MCF 10A (cell line): ENCODE results near the gene LIMK1. TPM values are rescaled to one million over a fixed set of nuclear protein-coding genes. Genes with fewer than 3 reads are reported as not detected.

Source experiments
- BruUV-seq: library from RNA; stranded (reverse); fragments of 400-500 nt; replicated peaks from 2 replicates; lab custom pipeline; 2021; lab: Mats Ljungman, UMichigan
- CTCF ChIA-PET: fragments of 300-600 bp; sonication (Branson Sonifier 250); formaldehyde crosslinking; extraction: SDS; loops from one replicate; lab custom pipeline; 2021; ENCODE audit warnings: antibody characterized with exemption, inconsistent platforms; lab: Yijun Ruan, JAX
- POLR2A ChIA-PET: fragments of 300-600, 350-650 bp; sonication (Branson Sonifier 250); formaldehyde crosslinking; extraction: SDS; loops from one replicate; lab custom pipeline; 2020; ENCODE audit warnings: antibody characterized with exemption, inconsistent platforms; lab: Yijun Ruan, JAX
- DNase-seq: peaks from one replicate; pipeline ENCODE4 v3.0.0-alpha.2; 2018; ENCODE audit not compliant: unreplicated experiment
- H3K27ac Mint-ChIP-seq: one replicate; pipeline ENCODE4 v1.8.0; 2022; ENCODE audit warnings: mild to moderate bottlenecking, low read depth, mixed read lengths; ENCODE audit not compliant: unreplicated experiment
- H3K27me3 Mint-ChIP-seq: one replicate; pipeline ENCODE4 v1.8.0; 2022; ENCODE audit warnings: mixed read lengths; ENCODE audit not compliant: insufficient read depth, unreplicated experiment
- H3K36me3 Mint-ChIP-seq: one replicate; pipeline ENCODE4 v1.8.0; 2022; ENCODE audit warnings: mild to moderate bottlenecking, moderate library complexity, mixed read lengths; ENCODE audit not compliant: insufficient read depth, unreplicated experiment
- H3K4me1 Mint-ChIP-seq: one replicate; pipeline ENCODE4 v1.8.0; 2022; ENCODE audit warnings: mixed read lengths; ENCODE audit not compliant: insufficient read depth, unreplicated experiment
- H3K4me3 Mint-ChIP-seq: one replicate; pipeline ENCODE4 v1.8.0; 2022; ENCODE audit warnings: mild to moderate bottlenecking, moderate library complexity, mixed read lengths; ENCODE audit not compliant: unreplicated experiment
- H3K9me3 Mint-ChIP-seq: one replicate; pipeline ENCODE4 v1.8.0; 2022; ENCODE audit warnings: mixed read lengths; ENCODE audit not compliant: unreplicated experiment
- intact Hi-C: fragments of 100-400 bp; cut with micrococcal nuclease; formaldehyde crosslinking; loops from 2 replicates; pipeline ENCODE4 v1.14.1; 2022
- total RNA-seq: library from RNA; stranded (reverse); gene quantifications from 2 replicates; pipeline ENCODE4 v1.2.3, GENCODE V29; 2022
- TF ChIP-seq, protein P1 (sequence below): fragments of 200-600 bp; IDR thresholded peaks from one replicate; pipeline ENCODE4 v1.8.0; 2022; ENCODE audit warnings: antibody characterized with exemption, mild to moderate bottlenecking; ENCODE audit not compliant: unreplicated experiment

Gene LIMK1
- total RNA-seq, 1 experiment from 2014 or later, result 21.4 TPM

DNA sequence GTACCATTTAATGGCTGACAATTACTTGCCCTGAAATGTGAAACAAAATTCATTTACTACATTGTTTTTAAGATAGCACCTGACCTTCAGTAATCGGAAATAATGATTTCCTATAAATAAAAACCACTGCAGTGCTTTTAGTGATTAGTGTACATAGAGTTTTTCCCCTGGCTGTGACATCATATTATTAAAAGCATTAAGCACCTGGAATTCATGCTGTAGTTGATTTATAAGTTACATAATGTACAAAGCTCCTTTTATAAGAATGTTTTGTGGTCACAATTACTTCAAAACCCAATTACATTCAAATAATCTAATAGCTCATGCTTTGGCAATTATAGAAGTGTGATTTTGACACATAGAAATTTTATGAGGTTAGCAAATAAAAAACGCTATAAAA is 46.3 kb downstream of the LIMK1 start:
- CTCF ChIA-PET, result no interaction called here
- no peaks in the 10 kb centered on the region for H3K4me1 Mint-ChIP-seq
- no peaks in the 10 kb centered on the region for H3K36me3 Mint-ChIP-seq

DNA sequence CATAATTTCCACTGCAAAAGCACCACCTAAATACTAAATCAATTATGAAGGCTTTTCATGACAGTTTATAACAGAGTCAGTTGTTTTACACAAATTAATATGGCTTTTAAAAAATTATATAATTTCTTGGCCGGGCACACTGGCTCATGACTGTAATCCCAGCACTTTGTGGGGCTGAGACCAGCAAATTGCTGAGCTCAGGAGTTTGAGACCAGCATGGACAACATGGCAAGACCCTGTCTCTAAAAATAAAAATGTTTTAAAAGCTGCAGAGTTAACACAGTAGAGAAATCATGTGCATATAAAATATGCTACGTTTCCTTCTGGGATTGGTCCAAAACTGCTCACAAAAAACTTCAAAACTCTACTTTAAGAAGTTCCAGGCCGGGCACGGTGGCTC is 46.9 kb downstream of the LIMK1 start:
- POLR2A ChIA-PET, result interaction anchor here (0.8 to 1.4 kb wide), 3 partner anchors 11 to 330 kb away, joined by 3 to 4 read pairs (median 3); no protein-coding TSS in a partner anchor
- no peaks in the 10 kb centered on the region for H3K4me1 Mint-ChIP-seq
- H3K4me3 Mint-ChIP-seq, result no peak overlapping the region
- H3K27me3 Mint-ChIP-seq, result no peaks in the 10 kb centered on the region
- no peaks in the 10 kb centered on the region for H3K9me3 Mint-ChIP-seq
- CTCF ChIA-PET, result no interaction called here
- no peak overlapping the region for H3K27ac Mint-ChIP-seq
- intact Hi-C loops, result no loop called here
- BruUV-seq, result no TSS peak
- H3K36me3 Mint-ChIP-seq, result no peaks in the 10 kb centered on the region
- TF ChIP-seq, protein P1, sequence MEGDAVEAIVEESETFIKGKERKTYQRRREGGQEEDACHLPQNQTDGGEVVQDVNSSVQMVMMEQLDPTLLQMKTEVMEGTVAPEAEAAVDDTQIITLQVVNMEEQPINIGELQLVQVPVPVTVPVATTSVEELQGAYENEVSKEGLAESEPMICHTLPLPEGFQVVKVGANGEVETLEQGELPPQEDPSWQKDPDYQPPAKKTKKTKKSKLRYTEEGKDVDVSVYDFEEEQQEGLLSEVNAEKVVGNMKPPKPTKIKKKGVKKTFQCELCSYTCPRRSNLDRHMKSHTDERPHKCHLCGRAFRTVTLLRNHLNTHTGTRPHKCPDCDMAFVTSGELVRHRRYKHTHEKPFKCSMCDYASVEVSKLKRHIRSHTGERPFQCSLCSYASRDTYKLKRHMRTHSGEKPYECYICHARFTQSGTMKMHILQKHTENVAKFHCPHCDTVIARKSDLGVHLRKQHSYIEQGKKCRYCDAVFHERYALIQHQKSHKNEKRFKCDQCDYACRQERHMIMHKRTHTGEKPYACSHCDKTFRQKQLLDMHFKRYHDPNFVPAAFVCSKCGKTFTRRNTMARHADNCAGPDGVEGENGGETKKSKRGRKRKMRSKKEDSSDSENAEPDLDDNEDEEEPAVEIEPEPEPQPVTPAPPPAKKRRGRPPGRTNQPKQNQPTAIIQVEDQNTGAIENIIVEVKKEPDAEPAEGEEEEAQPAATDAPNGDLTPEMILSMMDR, result no peak
- no peak for DNase-seq

More for the DNA sequence above, 46.3 kb downstream of the LIMK1 start:
- intact Hi-C loops, result no loop called here
- TF ChIP-seq, protein P1, result no peak
- POLR2A ChIA-PET, result interaction anchor here (0.8 to 1.4 kb wide), 2 partner anchors 11 to 12 kb away, joined by 3 read pairs; no protein-coding TSS in a partner anchor
- Mint-ChIP-seq H3K27ac (no peak overlapping the region), H3K4me3 (no peak overlapping the region), H3K9me3 (no peaks in the 10 kb centered on the region), H3K27me3 (no peaks in the 10 kb centered on the region)
- BruUV-seq, result no TSS peak
- DNase-seq, result no peak

DNA sequence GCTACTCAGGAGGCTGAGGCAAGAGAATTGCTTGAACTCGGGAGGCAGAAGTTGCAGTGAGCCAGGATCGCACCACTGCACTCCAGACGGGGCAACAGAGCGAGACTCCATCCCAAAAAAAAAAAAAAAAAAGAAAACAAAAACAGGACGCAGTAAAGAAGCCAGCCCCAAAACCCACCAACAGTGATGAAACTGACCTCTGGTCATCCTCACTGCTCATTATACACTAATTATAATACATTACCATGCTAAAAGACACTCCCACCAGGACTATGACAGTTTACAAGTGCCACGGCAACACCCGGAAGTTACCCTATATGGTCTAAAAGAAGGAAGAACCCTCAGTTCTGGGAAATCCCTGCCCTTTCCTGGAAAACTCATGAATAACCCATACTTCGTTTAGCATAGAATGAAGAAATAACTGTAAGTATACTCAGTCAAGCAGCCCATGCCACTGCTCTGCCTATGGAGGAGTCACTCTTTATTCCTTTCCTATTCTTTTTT is 50.6 kb downstream of the LIMK1 start:
- H3K9me3 Mint-ChIP-seq, result no peaks in the 10 kb centered on the region
- peak; percentile 34 for DNase-seq
- ChIA-PET POLR2A (no interaction called here), CTCF (no interaction called here)
- BruUV-seq, result no TSS peak
- no peaks in the 10 kb centered on the region for H3K27me3 Mint-ChIP-seq
- TF ChIP-seq, protein P1, result no peak
- H3K4me3 Mint-ChIP-seq, result no peak overlapping the region
- intact Hi-C loops, result no loop called here
- no peaks in the 10 kb centered on the region for H3K4me1 Mint-ChIP-seq
- no peak overlapping the region for H3K27ac Mint-ChIP-seq
- no peaks in the 10 kb centered on the region for H3K36me3 Mint-ChIP-seq

DNA sequence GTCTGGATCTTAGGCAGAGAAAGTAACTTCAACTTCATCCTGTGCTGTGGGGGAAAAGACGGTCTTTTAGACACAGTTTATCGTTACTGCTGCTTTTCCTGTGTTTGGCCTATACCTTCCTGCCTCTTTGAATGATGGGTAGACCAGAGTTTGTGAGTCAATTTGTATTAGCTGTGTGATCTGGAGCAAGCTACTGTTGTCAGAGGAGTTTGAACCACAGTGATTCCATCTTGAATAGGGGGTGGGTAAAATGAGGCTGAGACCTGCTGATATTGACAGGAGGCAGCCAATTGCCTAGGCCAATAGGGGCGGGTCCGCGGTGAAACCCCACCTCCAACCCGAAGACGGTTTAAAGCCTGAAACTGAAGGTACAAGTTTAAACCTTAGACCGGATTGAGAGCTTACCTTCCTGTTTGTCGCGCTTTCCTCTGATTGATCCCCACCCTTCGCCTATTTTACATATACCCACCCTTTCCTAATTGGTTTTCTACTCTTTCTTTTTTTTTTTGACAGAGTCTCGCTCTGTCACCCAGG is 54.8 kb downstream of the LIMK1 start:
- intact Hi-C loops, result no loop called here
- no peak overlapping the region for H3K27ac Mint-ChIP-seq
- H3K9me3 Mint-ChIP-seq, result no peaks in the 10 kb centered on the region
- TF ChIP-seq, protein P1, result no peak
- H3K4me1 Mint-ChIP-seq, result no peaks in the 10 kb centered on the region
- ChIA-PET POLR2A (no interaction called here), CTCF (interaction anchor here (0.6 to 1.1 kb wide), 4 partner anchors 14 to 477 kb away, joined by 3 to 5 read pairs (median 4); no protein-coding TSS in a partner anchor)
- no peaks in the 10 kb centered on the region for H3K27me3 Mint-ChIP-seq
- H3K36me3 Mint-ChIP-seq, result peaks cover 5% of the 10 kb centered on the region
- no TSS peak for BruUV-seq
- DNase-seq, result no peak
- no peak overlapping the region for H3K4me3 Mint-ChIP-seq
